GM19395 (cell line): ENCODE results near the gene ROR2.
"Not testable (repeated sequence)": the region's sequence is repeated elsewhere in the genome, so short reads cannot be mapped to it uniquely, and the experiment has no call there.

Source experiments
- ATAC-seq: cut with Tn5 transposase; IDR thresholded peaks from one replicate; pipeline ENCODE4 v1.9.1; 2021; ENCODE audit warnings: mild to moderate bottlenecking, moderate library complexity; ENCODE audit not compliant: unreplicated experiment

ROR2 gene

GRCh38 chr9:91802391-91802790 lies 147.6 kb downstream of the ROR2 start:
- no peak for ATAC-seq

- ATAC-seq: no peak
Observed at GRCh38 chr9:91800473-91801030, 149.5 kb downstream of the ROR2 start.

- ATAC-seq: no peak
Observed at GRCh38 chr9:91799113-91799744, 150.8 kb downstream of the ROR2 start.

GRCh38 chr9:91798273-91799112 lies 151.5 kb downstream of the ROR2 start:
- not testable (repeated sequence) for ATAC-seq

- ATAC-seq: not testable (repeated sequence)
Observed at GRCh38 chr9:91797517-91797916, 152.5 kb downstream of the ROR2 start.

- not testable (repeated sequence) for ATAC-seq
Observed at GRCh38 chr9:91796516-91796915, 153.5 kb downstream of the ROR2 start.

- ATAC-seq: no peak
Observed at GRCh38 chr9:91795598-91796241, 154.3 kb downstream of the ROR2 start.

GRCh38 chr9:91793371-91793770 lies 156.7 kb downstream of the ROR2 start:
- ATAC-seq: not testable (repeated sequence)

GRCh38 chr9:91790917-91791316 lies 159.1 kb downstream of the ROR2 start:
- ATAC-seq: no peak

GRCh38 chr9:91789941-91790340 lies 160.1 kb downstream of the ROR2 start:
- ATAC-seq: no peak

GRCh38 chr9:91787931-91788330 lies 162.1 kb downstream of the ROR2 start:
- no peak for ATAC-seq

GRCh38 chr9:91786132-91786896 lies 163.7 kb downstream of the ROR2 start:
- ATAC-seq: no peak

GRCh38 chr9:91785447-91785842 lies 164.6 kb downstream of the ROR2 start:
- ATAC-seq: no peak

- no peak for ATAC-seq
Observed at GRCh38 chr9:91784673-91785446, 165.2 kb downstream of the ROR2 start.

- no peak for ATAC-seq
Observed at GRCh38 chr9:91783876-91784672, 166.0 kb downstream of the ROR2 start.

- ATAC-seq: no peak
Observed at GRCh38 chr9:91783411-91783810, 166.6 kb downstream of the ROR2 start.

GRCh38 chr9:91782708-91783214 lies 167.3 kb downstream of the ROR2 start:
- ATAC-seq: no peak

GRCh38 chr9:91781906-91782305 lies 168.1 kb downstream of the ROR2 start:
- no peak for ATAC-seq

GRCh38 chr9:91781116-91781515 lies 168.9 kb downstream of the ROR2 start:
- no peak for ATAC-seq
